GM12878 (cell line): ENCODE results near the gene C14orf93. TPM values are rescaled to one million over a fixed set of nuclear protein-coding genes. Genes with fewer than 3 reads are reported as not detected.

ENCODE experiments used
- ATAC-seq: fragments of 200-7000 bp; cut with Tn5 transposase; 3 replicates; pipeline ENCODE4 v1.9.1; 2020; ENCODE audit warnings: mild to moderate bottlenecking, moderate library complexity
- BruUV-seq: library from RNA; stranded (reverse); fragments of 400-500 nt; replicated peaks from 2 replicates; lab custom pipeline; 2021; lab: Mats Ljungman, UMichigan
- CTCF ChIA-PET: fragments of 300-600 bp; sonication (Branson Sonifier 250); formaldehyde crosslinking; extraction: SDS; loops from one replicate; lab custom pipeline; 2021; ENCODE audit warnings: inconsistent platforms; lab: Yijun Ruan, JAX
- POLR2A ChIA-PET: fragments of 350-600 bp; formaldehyde crosslinking; extraction: SDS; loops from one replicate; lab custom pipeline; 2021; ENCODE audit warnings: inconsistent platforms; lab: Charles Lee
- RAD21 ChIA-PET: fragments of 300-600 bp; sonication (Branson Sonifier 250); formaldehyde crosslinking; loops from one replicate; lab custom pipeline; 2023; ENCODE audit warnings: antibody characterized with exemption; ENCODE audit not compliant: unreplicated experiment; lab: Charles Lee
- SMC1A ChIA-PET: fragments of 300-600 bp; sonication (Branson Sonifier 250); formaldehyde crosslinking; loops from one replicate; lab custom pipeline; 2023; ENCODE audit not compliant: unreplicated experiment, uncharacterized antibody; lab: Charles Lee
- DNase-seq: peaks from one replicate; pipeline ENCODE4 v3.0.0-alpha.2; 2011; ENCODE audit warnings: low read depth, low spot score
- FAIRE-seq: peaks from 3 replicates; lab custom pipeline; 2011; peaks lifted over from hg19 to GRCh38; lab: Jason Lieb, UNC
- H2AFZ ChIP-seq: 2 replicates; pipeline ENCODE4 v1.6.0; 2011; ENCODE audit warnings: low read depth, low read length, control low read depth; ENCODE audit not compliant: control insufficient read depth
- H3K27ac ChIP-seq: 2 replicates; pipeline ENCODE4 v1.5.1; 2011; ENCODE audit warnings: control low read depth; ENCODE audit not compliant: control insufficient read depth, insufficient read depth
- H3K27me3 ChIP-seq, 2 experiments: replicated peaks in 1 of 2; 2 replicates each; pipeline versions ENCODE4 v1.6.0 to v1.6.1; 2011; ENCODE audit warnings: low read length in 1 of 2; ENCODE audit not compliant: control insufficient read depth in 2 of 2, insufficient read depth in 2 of 2
- H3K36me3 ChIP-seq, 2 experiments: 2 replicates each; pipeline ENCODE4 v1.5.1; 2011; ENCODE audit warnings: low read length in 1 of 2; ENCODE audit not compliant: control insufficient read depth in 2 of 2, insufficient read depth in 2 of 2
- H3K4me1 ChIP-seq: 2 replicates; pipeline ENCODE4 v1.6.1; 2011; ENCODE audit warnings: mild to moderate bottlenecking, low read length, moderate library complexity, mixed read lengths; ENCODE audit not compliant: control insufficient read depth, insufficient read depth
- H3K4me2 ChIP-seq: 2 replicates; pipeline ENCODE4 v1.6.0; 2011; ENCODE audit warnings: control low read depth; ENCODE audit not compliant: control insufficient read depth, insufficient read depth
- H3K4me3 ChIP-seq: fragments of 200-600 bp; sonication (generic); 2 replicates; pipeline ENCODE4 v1.5.1; 2016
- H3K79me2 ChIP-seq: 2 replicates; pipeline ENCODE4 v1.6.0; 2011; ENCODE audit warnings: low read length; ENCODE audit not compliant: control insufficient read depth, insufficient read depth
- H3K9ac ChIP-seq: 2 replicates; pipeline ENCODE4 v1.8.0; 2011; ENCODE audit warnings: low read length, control low read depth, mixed read lengths; ENCODE audit not compliant: control insufficient read depth, insufficient read depth
- H3K9me3 ChIP-seq: replicated peaks from 3 replicates; pipeline ENCODE4 v1.5.1; 2011; ENCODE audit warnings: mild to moderate bottlenecking, low read length; ENCODE audit not compliant: control insufficient read depth, insufficient read depth
- H4K20me1 ChIP-seq: 2 replicates; pipeline ENCODE4 v1.6.0; 2011; ENCODE audit not compliant: control insufficient read depth, insufficient read depth
- BCLAF1 ChIP-seq: fragments of 450-650 bp; IDR thresholded peaks from 2 replicates; pipeline ENCODE4 v1.6.1; 2017; ENCODE audit warnings: antibody characterized with exemption, mild to moderate bottlenecking, moderate library complexity
- CHD2 ChIP-seq: IDR thresholded peaks from 2 replicates; pipeline ENCODE4 v1.6.1; 2011; ENCODE audit warnings: low read depth, low read length, improper control_type of control experiment, borderline replicate concordance
- E2F4 ChIP-seq: IDR thresholded peaks from 2 replicates; pipeline ENCODE4 v1.6.1; 2012; ENCODE audit warnings: low read depth, low read length, improper control_type of control experiment
- ETV6 ChIP-seq, 2 experiments: fragments of 450-650 bp in 1 of 2; IDR thresholded peaks in 1 of 2; conservative IDR thresholded peaks in 1 of 2; 2 replicates each; pipeline ENCODE4 v1.6.1; 2014; ENCODE audit warnings: antibody characterized with exemption in 1 of 2, borderline replicate concordance in 1 of 2, low read depth in 1 of 2, mild to moderate bottlenecking in 1 of 2, moderate library complexity in 1 of 2
- HDAC2 ChIP-seq: fragments of 200-600 bp; sonication (generic); IDR thresholded peaks from 2 replicates; pipeline ENCODE4 v1.6.1; 2017
- IKZF1 ChIP-seq: fragments of 450-650 bp; conservative IDR thresholded peaks from 2 replicates; pipeline ENCODE4 v1.6.1; 2017; ENCODE audit warnings: antibody characterized with exemption, mild to moderate bottlenecking
- MXI1 ChIP-seq: fragments of 150-350 bp; IDR thresholded peaks from 2 replicates; pipeline ENCODE4 v1.6.1; 2011; ENCODE audit warnings: low read depth, mild to moderate bottlenecking, inconsistent platforms, low read length, improper control_type of control experiment
- MYB ChIP-seq: fragments of 150-350 bp; IDR thresholded peaks from 2 replicates; pipeline ENCODE4 v1.6.1; 2014; ENCODE audit warnings: mild to moderate bottlenecking, low read depth, low read length, borderline replicate concordance
- NFYB ChIP-seq: IDR thresholded peaks from 2 replicates; pipeline ENCODE4 v1.6.1; 2011; ENCODE audit warnings: low read depth, mild to moderate bottlenecking, low read length, improper control_type of control experiment, moderate library complexity; ENCODE audit not compliant: insufficient read depth
- NR2C1 ChIP-seq: fragments of 450-650 bp; IDR thresholded peaks from 2 replicates; pipeline ENCODE4 v1.6.1; 2017; ENCODE audit warnings: antibody characterized with exemption, mild to moderate bottlenecking, moderate library complexity
- NR2F1 ChIP-seq: fragments of 450-650 bp; conservative IDR thresholded peaks from 2 replicates; pipeline ENCODE4 v1.6.1; 2017; ENCODE audit warnings: mild to moderate bottlenecking
- PAX5 ChIP-seq: IDR thresholded peaks from 2 replicates; pipeline ENCODE4 v1.6.1; 2011; ENCODE audit warnings: low read depth, low read length, borderline replicate concordance
- SMARCA5 ChIP-seq: fragments of 450-650 bp; IDR thresholded peaks from 2 replicates; pipeline ENCODE4 v1.6.1; 2017; ENCODE audit warnings: mild to moderate bottlenecking
- STAT3 ChIP-seq: IDR thresholded peaks from 2 replicates; pipeline ENCODE4 v1.6.1; 2011; ENCODE audit warnings: low read depth, low read length, improper control_type of control experiment
- ZBED1 ChIP-seq: IDR thresholded peaks from 2 replicates; pipeline ENCODE4 v1.6.1; 2016; ENCODE audit warnings: borderline replicate concordance
- ZNF207 ChIP-seq: fragments of 450-650 bp; IDR thresholded peaks from 2 replicates; pipeline ENCODE4 v1.6.1; 2014; ENCODE audit warnings: antibody characterized with exemption, mild to moderate bottlenecking, borderline replicate concordance
- WGBS: methylation state at CpG from one replicate; pipeline ENCODE4 v1.1.6; 2016; ENCODE audit warnings: low lambda C conversion rate; ENCODE audit not compliant: insufficient replicate concordance, insufficient coverage; ENCODE audit errors: missing lambda C conversion rate; 5-methylcytosine and 5-hydroxymethylcytosine counted together
- in situ Hi-C: fragments of 300-500 bp; cut with MboI; formaldehyde crosslinking; loops from 9 replicates; pipeline ENCODE4 v1.14.3; 2018; ENCODE audit warnings: mixed read lengths
- intact Hi-C: fragments of 100-400 bp; cut with micrococcal nuclease; formaldehyde crosslinking; loops from one replicate; pipeline ENCODE4 v1.14.2; 2022; ENCODE audit not compliant: unreplicated experiment
- polyA plus RNA-seq, 11 experiments: library from polyadenylated mRNA; depleted of rRNA in 4 of 11; unstranded in 6 of 11; stranded (reverse) in 5 of 11; fragments of >200 nt; fragmentation: Nextera tagmentation in 4 of 11; fragmentation: Illumina TruSeq in 1 of 11; extraction: Ambion mirVana in 4 of 11; extraction: Trizol in 1 of 11; gene quantifications; 1 replicate in 1 of 11; 2 replicates in 10 of 11; pipeline versions ENCODE4 v1.2.1 to v1.2.3, GENCODE V29; 2011 to 2016; ENCODE audit warnings: inconsistent platforms in 2 of 11, missing spikeins in 2 of 11, low read depth in 1 of 11
- total RNA-seq, 4 experiments: library from RNA; depleted of rRNA in 3 of 4; stranded (reverse); fragments of >200 nt in 3 of 4; fragmentation: Illumina TruSeq in 1 of 4; extraction: Trizol in 1 of 4; gene quantifications; 2 replicates each; pipeline versions ENCODE4 v1.2.1 to v1.2.3, GENCODE V29; 2013 to 2021

The C14orf93 gene
- total and polyA plus RNA-seq, 10 of the 15 experiments (the other 5 are each of a cell fraction or from before 2014, with no cell fraction given) = 1.8 to 13.9 (median 10.2) TPM

GRCh38 chr14:23006544-23007419 lies 3.2 kb downstream of the C14orf93 start (continued):
- TF ChIP-seq E2F4 (0 out of 2 replicates have a peak, but pooled peaks have one; percentile 24), IKZF1 (peak; percentile 84), PAX5 (peak; percentile 29; the same call in 1 of the 2 replicates), MXI1 (peak; percentile 78; the same call in 1 of the 2 replicates), STAT3 (no peak), MYB (no peak), ZBED1 (no peak)

- intact Hi-C loops (no loop called here), in situ Hi-C loops (no loop called here)
- ChIA-PET CTCF (interaction anchor here (0.6 to 4.1 kb wide), 21 partner anchors 8 to 1302 kb away, joined by 3 to 108 read pairs (median 6); partner anchors contain the start of genes CDH24, HAUS4, PRMT5 and PSMB5), RAD21 (interaction anchor here (0.6 to 3.0 kb wide), 14 partner anchors 11 to 88 kb away, joined by 3 to 37 read pairs (median 8); partner anchors contain the start of genes ACIN1, C14orf119, CDH24 and PSMB5), POLR2A (interaction anchor here (0.6 to 3.0 kb wide), 18 partner anchors 10 to 315 kb away, joined by 3 to 29 read pairs (median 6); partner anchors contain the start of genes ACIN1, C14orf119, PABPN1 and PRMT5), SMC1A (interaction anchor here (0.6 to 3.8 kb wide), 20 partner anchors 9 to 133 kb away, joined by 3 to 67 read pairs (median 5); partner anchors contain the start of genes AJUBA and PSMB5)
- H3K36me3 ChIP-seq = no peaks in the 10 kb centered on the region
- 33% methylated on average over 5 of the region's 5 CpGs for WGBS
- TF ChIP-seq ZNF207 = no peak
- no peak; the same call in 1 of the 2 replicates for TF ChIP-seq BCLAF1
- no peak for TF ChIP-seq NFYB
- TF ChIP-seq SMARCA5 = no peak
- TF ChIP-seq ETV6 (conservative IDR thresholded peaks at IDR 0.05 in 1 of 2, IDR thresholded peaks at IDR 0.05 in 1 of 2; ENCODE audit: borderline replicate concordance in 1 of 2, low read depth in 1 of 2) = no peak
- TF ChIP-seq CHD2 = no peak
- no peak for TF ChIP-seq NR2C1
- no peak for TF ChIP-seq HDAC2
- TF ChIP-seq NR2F1 = no peak
- peak overlapping the region; percentile 89 for H3K4me2 ChIP-seq
- no peaks in the 10 kb centered on the region for H4K20me1 ChIP-seq
- H3K27ac ChIP-seq = peak overlapping the region; percentile 91
- DNase-seq (no peak), ATAC-seq (no peak), FAIRE-seq (no peak)
- peak overlapping the region; percentile 71 for H3K4me3 ChIP-seq
- H2AFZ ChIP-seq = peak overlapping the region; percentile 77
- H3K27me3 ChIP-seq = no peaks in the 10 kb centered on the region
- H3K9ac ChIP-seq = peak overlapping the region; percentile 82
- H3K79me2 ChIP-seq = peaks cover 9% of the 10 kb centered on the region
- no TSS peak for BruUV-seq
- H3K9me3 ChIP-seq = no peaks in the 10 kb centered on the region
- peaks cover 21% of the 10 kb centered on the region for H3K4me1 ChIP-seq
These were observed 3.8 kb downstream of the C14orf93 start for GRCh38 chr14:23006188-23006534.
